ENCODE measurements around the gene MRTO4. TPM values are rescaled to one million over a fixed set of nuclear protein-coding genes. Genes with fewer than 3 reads are reported as not detected.

MRTO4 gene
- total RNA-seq, 4 donors from 2014 or later = 10.0 to 26.2 (median 16.9) TPM

DNA sequence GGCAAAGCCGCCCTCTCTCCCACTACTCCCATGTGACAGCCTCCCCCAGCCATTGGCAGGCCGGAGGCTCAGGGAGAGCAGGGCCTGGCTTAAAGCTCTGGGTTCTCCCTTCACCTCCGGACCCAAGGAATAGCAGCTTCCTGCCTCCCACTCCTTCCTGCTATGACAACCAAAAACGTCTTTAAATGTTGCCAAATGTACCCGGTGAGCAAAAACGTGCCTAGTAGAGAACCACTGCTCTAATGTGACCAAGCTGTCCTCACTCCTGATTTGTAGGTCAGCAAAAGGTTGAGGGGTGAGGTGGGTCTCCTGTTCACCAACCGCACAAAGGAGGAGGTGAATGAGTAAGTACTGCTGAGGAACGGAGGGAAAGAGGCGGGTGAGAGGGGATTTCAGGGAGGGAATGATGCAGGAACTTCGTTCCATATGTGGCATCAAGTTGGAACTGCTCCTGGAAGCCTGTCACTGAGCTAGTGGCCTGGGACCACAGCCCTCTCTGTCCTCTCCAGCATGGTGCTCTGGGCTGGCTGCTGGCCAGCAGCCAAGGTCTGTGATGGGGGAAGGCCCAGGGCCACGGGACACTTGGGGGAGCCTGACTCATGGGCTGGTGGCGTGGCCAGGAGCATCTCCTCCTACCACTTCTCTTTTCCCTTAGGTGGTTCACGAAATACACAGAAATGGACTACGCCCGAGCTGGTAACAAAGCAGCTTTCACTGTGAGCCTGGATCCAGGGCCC is 5.7 kb downstream of the MRTO4 start:
- peaks cover 14 to 20% (median 18%) of the 10 kb centered on the region in 4 donors for H3K4me1 ChIP-seq
- TF ChIP-seq, protein P1, sequence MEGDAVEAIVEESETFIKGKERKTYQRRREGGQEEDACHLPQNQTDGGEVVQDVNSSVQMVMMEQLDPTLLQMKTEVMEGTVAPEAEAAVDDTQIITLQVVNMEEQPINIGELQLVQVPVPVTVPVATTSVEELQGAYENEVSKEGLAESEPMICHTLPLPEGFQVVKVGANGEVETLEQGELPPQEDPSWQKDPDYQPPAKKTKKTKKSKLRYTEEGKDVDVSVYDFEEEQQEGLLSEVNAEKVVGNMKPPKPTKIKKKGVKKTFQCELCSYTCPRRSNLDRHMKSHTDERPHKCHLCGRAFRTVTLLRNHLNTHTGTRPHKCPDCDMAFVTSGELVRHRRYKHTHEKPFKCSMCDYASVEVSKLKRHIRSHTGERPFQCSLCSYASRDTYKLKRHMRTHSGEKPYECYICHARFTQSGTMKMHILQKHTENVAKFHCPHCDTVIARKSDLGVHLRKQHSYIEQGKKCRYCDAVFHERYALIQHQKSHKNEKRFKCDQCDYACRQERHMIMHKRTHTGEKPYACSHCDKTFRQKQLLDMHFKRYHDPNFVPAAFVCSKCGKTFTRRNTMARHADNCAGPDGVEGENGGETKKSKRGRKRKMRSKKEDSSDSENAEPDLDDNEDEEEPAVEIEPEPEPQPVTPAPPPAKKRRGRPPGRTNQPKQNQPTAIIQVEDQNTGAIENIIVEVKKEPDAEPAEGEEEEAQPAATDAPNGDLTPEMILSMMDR (IDR thresholded peaks at IDR 0.05) = no peak
- TF ChIP-seq POLR2A (IDR thresholded peaks at IDR 0.05; ENCODE audit: low read depth) = no peak
- intact Hi-C loops (cut with DNase I) = loop anchor here (10.0 kb wide), 1 partner anchor 47 kb away; no protein-coding TSS in a partner anchor
- no peaks in the 10 kb centered on the region for H3K27me3 ChIP-seq
- no peak for DNase-seq (ENCODE audit: extremely low spot score)
- H3K9me3 ChIP-seq = no peaks in the 10 kb centered on the region
- no peak overlapping the region for H3K27ac ChIP-seq (replicated peaks in 1 of 4)
- WGBS = 72% methylated on average over 15 of the region's 15 CpGs
- peaks cover 29 to 63% (median 60%) of the 10 kb centered on the region in 4 donors for H3K36me3 ChIP-seq
- H3K4me3 ChIP-seq = no peak overlapping the region

DNA sequence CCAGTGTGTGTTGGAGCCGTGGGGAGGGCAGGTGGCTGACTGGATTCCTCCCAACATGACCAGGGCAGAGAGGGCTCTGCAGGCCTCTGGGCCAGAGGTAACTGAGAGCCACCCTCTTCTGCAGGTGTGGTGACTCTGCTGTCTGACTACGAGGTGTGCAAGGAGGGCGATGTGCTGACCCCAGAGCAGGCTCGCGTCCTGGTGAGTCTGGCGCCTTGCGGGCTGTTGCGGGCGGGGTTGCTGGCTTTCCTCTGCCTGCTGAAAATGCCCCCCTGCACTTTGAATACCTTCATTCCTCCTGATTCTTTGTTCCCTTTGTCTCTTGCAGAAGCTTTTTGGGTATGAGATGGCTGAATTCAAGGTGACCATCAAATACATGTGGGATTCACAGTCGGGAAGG is 6.7 kb downstream of the MRTO4 start:
- WGBS = 96% methylated on average over 9 of the region's 10 CpGs
- DNase-seq (ENCODE audit: extremely low spot score) = no peak
- H3K4me1 ChIP-seq = peaks cover 4 to 10% (median 8%) of the 10 kb centered on the region in 4 donors
- TF ChIP-seq EP300 (IDR thresholded peaks at IDR 0.05) (no peak), POLR2AphosphoS5 (IDR thresholded peaks at IDR 0.05) (no peak), POLR2A (IDR thresholded peaks at IDR 0.05; ENCODE audit: low read depth) (no peak)
- TF ChIP-seq, protein P1 (IDR thresholded peaks at IDR 0.05) = no peak
- no peak overlapping the region for H3K4me3 ChIP-seq
- H3K27ac ChIP-seq (replicated peaks in 1 of 4) = no peak overlapping the region
- intact Hi-C loops (cut with DNase I) = loop anchor here (10.0 kb wide), 1 partner anchor 46 kb away; no protein-coding TSS in a partner anchor
- no peaks in the 10 kb centered on the region for H3K9me3 ChIP-seq
- no peaks in the 10 kb centered on the region for H3K27me3 ChIP-seq
- H3K36me3 ChIP-seq = peaks cover 29 to 63% (median 60%) of the 10 kb centered on the region in 4 donors

DNA sequence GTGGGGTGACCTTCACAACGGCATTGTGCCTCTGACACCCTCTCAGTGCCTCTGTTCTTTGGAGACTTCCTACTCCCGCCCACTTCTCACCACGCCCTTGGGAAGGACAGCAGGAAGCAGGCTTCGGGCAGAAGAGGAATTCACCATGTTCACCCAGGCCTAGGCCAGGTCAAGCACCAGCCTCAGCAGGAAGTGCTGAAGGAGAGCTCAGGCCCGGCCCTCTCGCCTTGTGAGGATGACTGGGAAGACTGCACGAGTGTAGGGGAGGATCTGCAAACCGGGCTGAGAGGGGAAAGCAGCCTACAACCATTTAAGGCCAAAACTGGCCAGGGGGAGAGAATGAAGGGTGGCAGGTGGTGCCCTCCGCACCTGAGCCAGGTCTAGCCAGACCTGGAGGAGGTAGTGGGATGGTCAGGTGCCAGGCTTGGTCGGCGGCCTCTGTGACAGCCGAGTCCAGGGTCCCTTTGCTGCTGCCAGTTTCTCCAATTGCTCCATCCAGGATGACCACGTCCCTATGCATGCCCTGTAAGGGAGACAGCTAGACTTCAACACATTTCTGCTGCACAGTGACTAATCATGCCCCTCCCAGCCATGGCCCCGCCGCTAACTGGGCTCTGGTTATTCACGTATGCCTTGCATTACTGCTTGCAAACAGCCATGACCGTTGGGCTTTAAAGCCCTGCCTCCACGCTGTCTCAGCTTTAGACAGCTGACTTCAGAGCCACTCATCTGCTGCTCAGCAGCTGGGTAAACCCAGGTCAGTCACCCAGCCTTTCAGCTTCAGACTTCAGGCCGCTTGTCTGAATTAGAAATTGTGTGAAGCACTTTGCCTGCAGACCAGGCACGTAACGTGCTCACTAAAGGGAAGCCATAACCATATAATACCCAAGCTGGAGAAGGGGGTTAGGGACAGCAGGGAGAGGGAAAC is 8.9 kb downstream of the MRTO4 start:
- intact Hi-C loops (cut with DNase I) = no loop called here
- H3K4me3 ChIP-seq = no peak overlapping the region
- 72% methylated on average over 18 of the region's 21 CpGs for WGBS
- no peak overlapping the region for H3K27ac ChIP-seq (replicated peaks in 1 of 4)
- H3K9me3 ChIP-seq = no peaks in the 10 kb centered on the region
- peaks cover 29 to 57% (median 54%) of the 10 kb centered on the region in 4 donors for H3K36me3 ChIP-seq
- no peaks in the 10 kb centered on the region for H3K4me1 ChIP-seq
- no peaks in the 10 kb centered on the region for H3K27me3 ChIP-seq
- DNase-seq (ENCODE audit: extremely low spot score) = no peak
- no peak for TF ChIP-seq POLR2A (IDR thresholded peaks at IDR 0.05; ENCODE audit: low read depth)
- TF ChIP-seq POLR2AphosphoS5 (IDR thresholded peaks at IDR 0.05) = no peak
- TF ChIP-seq, protein P1 (IDR thresholded peaks at IDR 0.05) = no peak
- no peak for TF ChIP-seq EP300 (IDR thresholded peaks at IDR 0.05)

DNA sequence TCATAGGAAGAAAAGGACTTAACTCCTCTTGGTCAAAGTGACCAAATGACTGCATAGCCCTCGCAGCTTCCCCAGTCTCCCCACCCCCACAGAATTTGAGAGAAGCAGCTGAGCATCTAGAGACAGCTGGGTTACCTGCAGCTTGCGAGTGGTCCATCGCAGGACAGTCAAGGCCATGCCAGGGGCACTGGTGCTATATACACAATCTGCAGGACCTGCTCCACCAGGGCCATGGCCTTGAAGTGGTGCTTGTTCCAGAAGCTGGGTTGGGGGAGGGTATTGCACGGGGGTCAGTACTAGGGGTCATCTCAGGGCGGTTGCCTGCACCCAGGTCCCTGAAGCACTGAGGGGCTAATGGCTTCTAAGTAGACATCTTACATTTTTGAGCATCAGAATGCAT is 10.4 kb downstream of the MRTO4 start:
- Histone ChIP-seq H3K27me3 (no peaks in the 10 kb centered on the region), H3K36me3 (peaks cover 22 to 41% (median 38%) of the 10 kb centered on the region in 4 donors), H3K4me3 (no peak overlapping the region), H3K4me1 (no peaks in the 10 kb centered on the region), H3K27ac (replicated peaks in 1 of 4) (no peak overlapping the region), H3K9me3 (no peaks in the 10 kb centered on the region)
- DNase-seq (ENCODE audit: extremely low spot score) = no peak
- no peak for TF ChIP-seq POLR2AphosphoS5 (IDR thresholded peaks at IDR 0.05)
- TF ChIP-seq, protein P1 (IDR thresholded peaks at IDR 0.05) = no peak
- no peak for TF ChIP-seq POLR2A (IDR thresholded peaks at IDR 0.05; ENCODE audit: low read depth)
- no peak for TF ChIP-seq EP300 (IDR thresholded peaks at IDR 0.05)
- intact Hi-C loops (cut with DNase I) = no loop called here
- 81% methylated on average over 3 of the region's 5 CpGs for WGBS
